GM23338 (cell line): ENCODE measurements around the gene GRIK1. TPM values are rescaled to one million over a fixed set of nuclear protein-coding genes. Genes with fewer than 3 reads are reported as not detected.

Experiments used
- ATAC-seq: fragments of 200-7000 bp; cut with Tn5 transposase; 3 replicates; pipeline ENCODE4 v1.9.1; 2020
- DNase-seq: peaks from one replicate; pipeline ENCODE4 v3.0.0-alpha.2; 2015; ENCODE audit warnings: low spot score
- H2AFZ ChIP-seq: fragments of 200-600 bp; sonication (generic); 2 replicates; pipeline ENCODE4 v1.8.0; 2016; ENCODE audit warnings: antibody characterized with exemption, mild to moderate bottlenecking, moderate library complexity
- H3F3A ChIP-seq: fragments of 200-600 bp; sonication (generic); replicated peaks from 2 replicates; pipeline ENCODE4 v1.8.0; 2017; ENCODE audit warnings: antibody characterized with exemption, mixed run types, low read depth
- H3K27ac ChIP-seq: fragments of 200-600 bp; sonication (generic); 2 replicates; pipeline ENCODE4 v1.6.1; 2016; ENCODE audit warnings: low read depth
- H3K27me3 ChIP-seq: fragments of 200-600 bp; sonication (generic); 2 replicates; pipeline ENCODE4 v1.8.0; 2016; ENCODE audit warnings: mild to moderate bottlenecking, mixed run types, moderate library complexity; ENCODE audit not compliant: insufficient read depth
- H3K36me3 ChIP-seq: fragments of 200-600 bp; sonication (generic); 2 replicates; pipeline ENCODE4 v1.8.0; 2016; ENCODE audit warnings: mild to moderate bottlenecking; ENCODE audit not compliant: insufficient read depth
- H3K4me1 ChIP-seq: fragments of 200-600 bp; sonication (generic); 2 replicates; pipeline ENCODE4 v1.8.0; 2016; ENCODE audit warnings: mild to moderate bottlenecking, moderate library complexity; ENCODE audit not compliant: insufficient read depth
- H3K4me2 ChIP-seq: fragments of 200-600 bp; sonication (generic); 2 replicates; pipeline ENCODE4 v1.7.1; 2017; ENCODE audit warnings: mixed run types
- H3K4me3 ChIP-seq: fragments of 200-600 bp; sonication (generic); 2 replicates; pipeline ENCODE4 v1.6.1; 2016; ENCODE audit warnings: mixed run types
- H3K79me2 ChIP-seq: fragments of 200-600 bp; sonication (generic); replicated peaks from 2 replicates; pipeline ENCODE4 v1.8.0; 2017; ENCODE audit warnings: mild to moderate bottlenecking; ENCODE audit not compliant: insufficient read depth
- H3K9me2 ChIP-seq: fragments of 200-600 bp; sonication (generic); 2 replicates; pipeline ENCODE4 v1.8.0; 2017; ENCODE audit not compliant: insufficient read depth
- H4K20me1 ChIP-seq: fragments of 200-600 bp; sonication (generic); replicated peaks from 2 replicates; pipeline ENCODE4 v1.8.0; 2017; ENCODE audit warnings: mild to moderate bottlenecking; ENCODE audit not compliant: insufficient read depth
- H3K27ac Mint-ChIP-seq: 2 replicates; pipeline ENCODE4 v1.8.0; 2020; ENCODE audit warnings: inconsistent platforms, mild to moderate bottlenecking, moderate library complexity, mixed read lengths
- H3K27me3 Mint-ChIP-seq: 3 replicates; pipeline ENCODE4 v1.8.0; 2022; ENCODE audit warnings: low read depth, mild to moderate bottlenecking, moderate library complexity, mixed read lengths, inconsistent platforms; ENCODE audit not compliant: insufficient read depth, poor library complexity
- H3K36me3 Mint-ChIP-seq: 3 replicates; pipeline ENCODE4 v1.8.0; 2021; ENCODE audit warnings: low read depth, mild to moderate bottlenecking, inconsistent platforms, moderate library complexity, mixed read lengths
- H3K4me1 Mint-ChIP-seq: 3 replicates; pipeline ENCODE4 v1.8.0; 2020; ENCODE audit warnings: mild to moderate bottlenecking, inconsistent platforms, mixed read lengths
- H3K4me3 Mint-ChIP-seq: 3 replicates; pipeline ENCODE4 v1.8.0; 2021; ENCODE audit warnings: moderate library complexity, mild to moderate bottlenecking, inconsistent platforms, mixed read lengths
- H3K9me3 Mint-ChIP-seq: 3 replicates; pipeline ENCODE4 v1.8.0; 2020; ENCODE audit warnings: moderate library complexity, mild to moderate bottlenecking, inconsistent platforms, mixed read lengths
- CREB1 ChIP-seq: fragments of 250-450 bp; sonication (Bioruptor Pico); IDR thresholded peaks from 2 replicates; pipeline ENCODE4 v1.5.0; 2020; ENCODE audit warnings: low read depth, mild to moderate bottlenecking, moderate library complexity
- CTCF ChIP-seq, 2 experiments: fragments of 200-600 bp in 1 of 2; sonication (generic) in 1 of 2; conservative IDR thresholded peaks; 2 replicates each; pipeline versions ENCODE4 v1.5.1 to v1.6.1; 2016 to 2017; ENCODE audit warnings: antibody characterized with exemption in 2 of 2, low read depth in 2 of 2, mild to moderate bottlenecking in 2 of 2, moderate library complexity in 1 of 2
- ETS1 ChIP-seq: IDR thresholded peaks from 2 replicates; pipeline ENCODE4 v1.6.1; 2016; ENCODE audit warnings: antibody characterized with exemption
- EZH2 ChIP-seq: fragments of 200-600 bp; sonication (generic); IDR thresholded peaks from one replicate; pipeline ENCODE4 v1.8.0; 2017; ENCODE audit warnings: antibody characterized with exemption, mild to moderate bottlenecking, low read depth; ENCODE audit not compliant: unreplicated experiment
- EZH2phosphoT487 ChIP-seq: fragments of 200-600 bp; sonication (generic); IDR thresholded peaks from one replicate; pipeline ENCODE4 v1.8.1; 2018; ENCODE audit warnings: antibody characterized with exemption; ENCODE audit not compliant: unreplicated experiment
- JUNB ChIP-seq: IDR thresholded peaks from one replicate; pipeline ENCODE4 v1.6.1; 2016; ENCODE audit warnings: antibody characterized with exemption; ENCODE audit not compliant: unreplicated experiment
- NANOG ChIP-seq: IDR thresholded peaks from 2 replicates; pipeline ENCODE4 v1.6.1; 2016; ENCODE audit warnings: antibody characterized with exemption, borderline replicate concordance
- POLR2AphosphoS5 ChIP-seq: IDR thresholded peaks from 2 replicates; pipeline ENCODE4 v1.6.1; 2016; ENCODE audit warnings: antibody characterized with exemption, low read depth
- REST ChIP-seq: IDR thresholded peaks from one replicate; pipeline ENCODE4 v1.6.1; 2018; ENCODE audit warnings: antibody characterized with exemption; ENCODE audit not compliant: unreplicated experiment
- STAT1 ChIP-seq: IDR thresholded peaks from one replicate; pipeline ENCODE4 v1.6.1; 2016; ENCODE audit warnings: antibody characterized with exemption; ENCODE audit not compliant: unreplicated experiment
- ZNF114 ChIP-seq: fragments of 250-450 bp; sonication (Bioruptor Pico); IDR thresholded peaks from 2 replicates; pipeline ENCODE4 v1.5.0; 2020; ENCODE audit warnings: mild to moderate bottlenecking, moderate library complexity
- ZNF331 ChIP-seq: fragments of 250-450 bp; sonication (Bioruptor Pico); IDR thresholded peaks from 2 replicates; pipeline ENCODE4 v1.5.0; 2020; ENCODE audit warnings: low read depth, mild to moderate bottlenecking, moderate library complexity
- ZNF462 ChIP-seq: fragments of 250-450 bp; sonication (Bioruptor Pico); IDR thresholded peaks from 2 replicates; pipeline ENCODE4 v1.5.0; 2020; ENCODE audit warnings: mild to moderate bottlenecking, moderate library complexity
- polyA plus RNA-seq: library from polyadenylated mRNA; unstranded; fragments of >200 nt; fragmentation: Nextera tagmentation; extraction: Ambion mirVana; gene quantifications from 2 replicates; pipeline ENCODE4 v1.2.1, GENCODE V29; 2016
- total RNA-seq: library from RNA; depleted of rRNA; stranded (reverse); fragments of >200 nt; shearing (Covaris generic); gene quantifications from 2 replicates; pipeline ENCODE4 v1.2.3, GENCODE V29; 2014

GRIK1 gene
- total and polyA plus RNA-seq, 2 experiments from 2014 or later: 0.18 to 0.42 TPM

GRCh38 chr21:29860346-29860745, 79.5 kb downstream of the GRIK1 start:
- H3K9me3 Mint-ChIP-seq: no peaks in the 10 kb centered on the region
- TF ChIP-seq POLR2AphosphoS5: no peak
- TF ChIP-seq CTCF (conservative IDR thresholded peaks at IDR 0.05; ENCODE audit: low read depth in 2 of 2): no peak
- no peak for TF ChIP-seq ZNF462 (CRISPR knock-in tag)
- no peak for TF ChIP-seq STAT1
- TF ChIP-seq EZH2phosphoT487: no peak
- no peak for TF ChIP-seq ZNF331
- no peak for TF ChIP-seq CREB1 (CRISPR knock-in tag)
- TF ChIP-seq NANOG: no peak
- no peak for TF ChIP-seq ZNF114 (CRISPR knock-in tag)
- TF ChIP-seq ETS1: no peak
- no peak for TF ChIP-seq REST
- no peak for TF ChIP-seq EZH2
- no peak for TF ChIP-seq JUNB
- Histone ChIP-seq H3K27me3 (no peaks in the 10 kb centered on the region), H3K4me2 (no peak overlapping the region), H3K79me2 (no peaks in the 10 kb centered on the region), H4K20me1 (no peaks in the 10 kb centered on the region), H2AFZ (no peak overlapping the region), H3K36me3 (no peaks in the 10 kb centered on the region), H3K27ac (no peak overlapping the region), H3K4me3 (no peak overlapping the region), H3K9me2 (no peaks in the 10 kb centered on the region), H3F3A (no peaks in the 10 kb centered on the region), H3K4me1 (no peaks in the 10 kb centered on the region)
- no peak for ATAC-seq
- no peak for DNase-seq
- no peak overlapping the region for H3K27ac Mint-ChIP-seq
- peaks cover 1% of the 10 kb centered on the region for H3K27me3 Mint-ChIP-seq
- H3K4me1 Mint-ChIP-seq: no peaks in the 10 kb centered on the region
- H3K4me3 Mint-ChIP-seq: no peak overlapping the region
- H3K36me3 Mint-ChIP-seq: no peaks in the 10 kb centered on the region
